Type B pancreatic cell (in vitro differentiated cells): Measurements from ENCODE around the gene ENKD1. TPM values are rescaled to one million over a fixed set of nuclear protein-coding genes. Genes with fewer than 3 reads are reported as not detected.

Source experiments
- DNase-seq: peaks from one replicate; pipeline ENCODE4 v3.0.0; 2021; ENCODE audit warnings: mixed read lengths; ENCODE audit not compliant: unreplicated experiment; ENCODE audit errors: extremely low spot score
- H3K27ac Mint-ChIP-seq: 2 replicates; pipeline ENCODE4 v1.8.0; 2021; ENCODE audit warnings: mild to moderate bottlenecking, mixed read lengths
- H3K27me3 Mint-ChIP-seq: 2 replicates; pipeline ENCODE4 v1.8.0; 2021; ENCODE audit warnings: mixed read lengths
- H3K36me3 Mint-ChIP-seq: 2 replicates; pipeline ENCODE4 v1.8.0; 2021; ENCODE audit warnings: mixed read lengths
- H3K4me1 Mint-ChIP-seq: one replicate; pipeline ENCODE4 v1.8.0; 2021; ENCODE audit warnings: mixed read lengths; ENCODE audit not compliant: unreplicated experiment
- H3K4me3 Mint-ChIP-seq: 2 replicates; pipeline ENCODE4 v1.8.0; 2021; ENCODE audit warnings: mild to moderate bottlenecking, mixed read lengths
- H3K9me3 Mint-ChIP-seq: 2 replicates; pipeline ENCODE4 v1.8.0; 2021; ENCODE audit warnings: mixed read lengths
- CTCF ChIP-seq: fragments of 200-600 bp; sonication (generic); conservative IDR thresholded peaks from 2 replicates; pipeline ENCODE4 v1.5.0; 2021; ENCODE audit warnings: antibody characterized with exemption, mild to moderate bottlenecking
- total RNA-seq: library from RNA; stranded (reverse); gene quantifications from 2 replicates; pipeline ENCODE4 v1.2.1, GENCODE V29; 2021; ENCODE audit warnings: low replicate concordance

Gene ENKD1
- total RNA-seq, 1 donor from 2014 or later: 18.8 TPM

- no peaks in the 10 kb centered on the region for H3K4me1 Mint-ChIP-seq
- H3K27ac Mint-ChIP-seq: no peak overlapping the region
- H3K36me3 Mint-ChIP-seq: peaks cover 11% of the 10 kb centered on the region
Observed at GRCh38 chr16:67685388-67686112, 19.0 kb upstream of the ENKD1 start.

GRCh38 chr16:67683767-67684166, 17.2 kb upstream of the ENKD1 start:
- Mint-ChIP-seq H3K27ac (no peak overlapping the region), H3K4me1 (no peaks in the 10 kb centered on the region), H3K4me3 (no peak overlapping the region), H3K36me3 (peaks cover 7% of the 10 kb centered on the region), H3K9me3 (no peaks in the 10 kb centered on the region), H3K27me3 (no peaks in the 10 kb centered on the region)
- TF ChIP-seq CTCF: no peak
- DNase-seq: no peak

More at GRCh38 chr16:67685388-67686112, 19.0 kb upstream of the ENKD1 start:
- DNase-seq: no peak
- no peaks in the 10 kb centered on the region for H3K9me3 Mint-ChIP-seq
- H3K4me3 Mint-ChIP-seq: no peak overlapping the region
- no peaks in the 10 kb centered on the region for H3K27me3 Mint-ChIP-seq
- no peak for TF ChIP-seq CTCF

GRCh38 chr16:67679935-67680897, 13.7 kb upstream of the ENKD1 start:
- DNase-seq: no peak
- Mint-ChIP-seq H3K27ac (no peak overlapping the region), H3K36me3 (peaks cover 4% of the 10 kb centered on the region), H3K4me3 (no peak overlapping the region), H3K9me3 (no peaks in the 10 kb centered on the region), H3K27me3 (no peaks in the 10 kb centered on the region), H3K4me1 (peaks cover 5% of the 10 kb centered on the region)
- no peak for TF ChIP-seq CTCF

- Mint-ChIP-seq H3K4me3 (no peak overlapping the region), H3K4me1 (peaks cover 14% of the 10 kb centered on the region), H3K27ac (peak overlapping the region; percentile 42), H3K9me3 (no peaks in the 10 kb centered on the region), H3K36me3 (no peaks in the 10 kb centered on the region), H3K27me3 (no peaks in the 10 kb centered on the region)
- no peak for TF ChIP-seq CTCF
- no peak for DNase-seq
Observed at GRCh38 chr16:67678354-67679023, 11.9 kb upstream of the ENKD1 start.

GRCh38 chr16:67677712-67678111, 11.2 kb upstream of the ENKD1 start:
- Mint-ChIP-seq H3K9me3 (no peaks in the 10 kb centered on the region), H3K4me1 (peaks cover 17% of the 10 kb centered on the region), H3K27me3 (no peaks in the 10 kb centered on the region), H3K27ac (peak overlapping the region; percentile 87), H3K36me3 (no peaks in the 10 kb centered on the region), H3K4me3 (no peak overlapping the region)
- TF ChIP-seq CTCF: no peak
- DNase-seq: no peak
